Right atrium auricular region (tissue), 2 donors: Measurements from ENCODE around the gene CASP14. TPM values are rescaled to one million over a fixed set of nuclear protein-coding genes. Genes with fewer than 3 reads are reported as not detected.
A peak's percentile ranks its signal among the peaks of the same experiment; 100 is the strongest.
"Not testable (repeated sequence)": the region's sequence is repeated elsewhere in the genome, so short reads cannot be mapped to it uniquely, and the experiment has no call there.

ENCODE experiments used
- DNase-seq: peaks from one replicate; pipeline ENCODE4 v3.0.0-alpha.2; 2019; ENCODE audit warnings: low spot score
- H3K27ac ChIP-seq, 2 donors: fragments of 200-600 bp; sonication (generic); 1 replicate in 1 of 2; 2 replicates in 1 of 2; pipeline ENCODE4 v1.5.1; 2016 to 2019
- H3K27me3 ChIP-seq, 2 donors: fragments of 200-600 bp; sonication (generic); one replicate each; pipeline versions ENCODE4 v1.5.1 to v1.6.0; 2017 to 2019
- H3K36me3 ChIP-seq: fragments of 200-600 bp; sonication (generic); one replicate; pipeline ENCODE4 v1.5.1; 2016
- H3K4me1 ChIP-seq, 2 donors: fragments of 200-600 bp; sonication (generic); one replicate each; pipeline versions ENCODE4 v1.5.1 to v1.6.0; 2017 to 2019
- H3K4me3 ChIP-seq, 2 donors: fragments of 200-600 bp; sonication (generic); 1 replicate in 1 of 2; 2 replicates in 1 of 2; pipeline ENCODE4 v1.5.1; 2017 to 2019; ENCODE audit warnings: mild to moderate bottlenecking in 1 of 2, moderate library complexity in 1 of 2
- H3K9me3 ChIP-seq, 2 donors: fragments of 200-600 bp; sonication (generic); one replicate each; pipeline ENCODE4 v1.5.1; 2019
- CTCF ChIP-seq, 2 donors: fragments of 200-600 bp; sonication (generic); IDR thresholded peaks; one replicate each; pipeline ENCODE4 v1.5.1; 2019; ENCODE audit warnings: antibody characterized with exemption in 2 of 2
- total RNA-seq, 2 donors: library from RNA; depleted of rRNA; stranded (reverse); fragments of >200 nt; gene quantifications; one replicate each; pipeline ENCODE4 v1.1.0, GENCODE V29; 2016

The CASP14 gene
- total RNA-seq, 2 donors from 2014 or later: not detected

GRCh38 chr19:15075806-15076205 is 26.5 kb downstream of the CASP14 start:
- no peak for TF ChIP-seq CTCF (IDR thresholded peaks at IDR 0.05)
- Histone ChIP-seq H3K4me3 (no peak overlapping the region), H3K27me3 (no peaks in the 10 kb centered on the region), H3K9me3 (no peaks in the 10 kb centered on the region), H3K4me1 (no peaks in the 10 kb centered on the region), H3K27ac (no peak overlapping the region), H3K36me3 (no peaks in the 10 kb centered on the region)
- no peak for DNase-seq

- not testable (repeated sequence) for H3K4me1 ChIP-seq, DNase-seq, H3K9me3 ChIP-seq, H3K4me3 ChIP-seq, H3K27ac ChIP-seq, H3K27me3 ChIP-seq, H3K36me3 ChIP-seq
Measured at GRCh38 chr19:15080002-15080401, 30.7 kb downstream of the CASP14 start.

- H3K9me3 ChIP-seq: no peaks in the 10 kb centered on the region
- DNase-seq: no peak
- no peak within 1 kb of the TSS for H3K4me3 ChIP-seq
- TF ChIP-seq CTCF (IDR thresholded peaks at IDR 0.05): no peak
- no peaks in the 10 kb centered on the region for H3K4me1 ChIP-seq
- no peak within 1 kb of the TSS for H3K27ac ChIP-seq
- H3K27me3 ChIP-seq: peaks cover 0 to 3% of the 10 kb centered on the region in 2 donors
- H3K36me3 ChIP-seq: no peaks in the 10 kb centered on the region
Measured at GRCh38 chr19:15081911-15082310, 32.6 kb downstream of the CASP14 start, which contains the start of gene OR1I1. TSS of gene OR1I1 (plus strand) at chr19:15082211. CDS start at chr19:15087066, 4,855 bp downstream.

- DNase-seq: no peak
- TF ChIP-seq CTCF (IDR thresholded peaks at IDR 0.05): no peak
- no peaks in the 10 kb centered on the region for H3K27me3 ChIP-seq
Measured at GRCh38 chr19:15087182-15087581, 37.9 kb downstream of the CASP14 start.

GRCh38 chr19:15091918-15092753 is 42.9 kb downstream of the CASP14 start:
- no peaks in the 10 kb centered on the region for H3K27me3 ChIP-seq
- DNase-seq: no peak
- H3K36me3 ChIP-seq: no peaks in the 10 kb centered on the region
- peak; percentile 39 to 81 for TF ChIP-seq CTCF (IDR thresholded peaks at IDR 0.05)
- no peak overlapping the region for H3K27ac ChIP-seq
- H3K4me1 ChIP-seq: peaks cover 0 to 4% of the 10 kb centered on the region in 2 donors
- no peak overlapping the region for H3K4me3 ChIP-seq
- H3K9me3 ChIP-seq: no peaks in the 10 kb centered on the region

More at GRCh38 chr19:15087182-15087581, 37.9 kb downstream of the CASP14 start:
- Histone ChIP-seq H3K4me1 (peaks cover 0 to 2% of the 10 kb centered on the region in 2 donors), H3K4me3 (no peak overlapping the region), H3K27ac (no peak overlapping the region), H3K36me3 (no peaks in the 10 kb centered on the region), H3K9me3 (no peaks in the 10 kb centered on the region)

- no peak overlapping the region for H3K4me3 ChIP-seq
- H3K9me3 ChIP-seq: no peaks in the 10 kb centered on the region
- TF ChIP-seq CTCF (IDR thresholded peaks at IDR 0.05): no peak
- H3K4me1 ChIP-seq: peaks cover 0 to 4% of the 10 kb centered on the region in 2 donors
- no peak overlapping the region for H3K27ac ChIP-seq
- H3K36me3 ChIP-seq: no peaks in the 10 kb centered on the region
- DNase-seq: no peak
- H3K27me3 ChIP-seq: no peaks in the 10 kb centered on the region
Measured at GRCh38 chr19:15093001-15093400, 43.7 kb downstream of the CASP14 start.
